HG02798 (cell line): ENCODE data around the gene TRAF5.
A peak's percentile ranks its signal among the peaks of the same experiment; 100 is the strongest.

ENCODE experiments used
- ATAC-seq: cut with Tn5 transposase; IDR thresholded peaks from one replicate; pipeline ENCODE4 v1.9.1; 2021; ENCODE audit warnings: mild to moderate bottlenecking; ENCODE audit not compliant: unreplicated experiment, poor library complexity

TRAF5 gene

GRCh38 chr1:211416246-211416627, 89.6 kb downstream of the TRAF5 start:
- peak; percentile 68 for ATAC-seq

DNA sequence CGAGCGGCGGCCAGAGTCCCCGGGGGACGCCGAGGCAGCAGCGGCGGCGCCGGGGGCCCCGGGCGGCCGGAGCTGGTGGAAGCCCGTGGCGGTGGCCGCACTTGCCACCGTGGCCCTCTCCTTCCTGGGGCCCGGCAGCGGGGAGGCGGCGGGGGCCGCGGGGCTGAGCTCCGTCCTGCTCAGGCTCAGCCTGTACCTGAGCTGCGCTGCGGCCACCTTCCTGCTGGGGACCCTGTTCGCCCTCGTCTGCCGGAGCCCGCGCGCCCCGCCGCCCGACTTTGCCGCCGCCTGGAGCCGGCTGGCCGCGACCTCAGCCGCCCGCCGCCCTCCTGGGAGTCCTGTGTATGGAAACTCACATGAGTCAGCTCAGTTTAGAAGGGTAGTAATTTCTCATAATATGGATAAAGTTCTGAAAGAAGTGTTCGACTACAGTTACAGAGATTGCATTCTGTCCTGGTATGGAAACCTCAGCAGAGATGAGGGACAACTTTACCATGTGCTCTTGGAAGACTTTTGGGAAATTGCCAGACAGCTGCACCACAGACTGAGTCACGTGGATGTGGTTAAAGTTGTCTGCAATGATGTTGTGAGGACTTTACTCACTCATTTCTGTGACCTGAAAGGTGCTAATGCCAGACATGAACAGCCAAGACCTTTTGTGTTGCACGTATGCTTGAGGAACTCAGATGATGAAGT, 90.1 kb downstream of the TRAF5 start:
- peak; percentile 64 for ATAC-seq

DNA sequence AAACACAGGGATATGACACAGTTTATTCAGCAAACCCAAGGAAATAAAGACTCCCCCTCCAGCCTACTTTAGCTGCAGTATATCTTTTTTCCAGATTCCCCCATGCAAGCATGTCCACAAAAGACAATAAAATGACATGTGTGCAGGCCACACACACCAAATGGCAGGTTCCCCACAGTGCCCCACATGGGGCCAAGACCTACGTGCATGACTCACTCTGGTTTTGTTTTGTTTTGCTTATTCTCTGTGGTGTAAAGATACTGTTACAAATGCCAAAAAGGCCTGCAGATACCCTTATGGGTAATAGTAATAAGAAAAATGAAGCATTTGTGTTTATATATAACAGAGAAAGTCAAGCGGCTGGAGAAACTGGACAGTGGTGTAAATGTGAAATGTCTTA, 93.8 kb downstream of the TRAF5 start:
- no peak for ATAC-seq

DNA sequence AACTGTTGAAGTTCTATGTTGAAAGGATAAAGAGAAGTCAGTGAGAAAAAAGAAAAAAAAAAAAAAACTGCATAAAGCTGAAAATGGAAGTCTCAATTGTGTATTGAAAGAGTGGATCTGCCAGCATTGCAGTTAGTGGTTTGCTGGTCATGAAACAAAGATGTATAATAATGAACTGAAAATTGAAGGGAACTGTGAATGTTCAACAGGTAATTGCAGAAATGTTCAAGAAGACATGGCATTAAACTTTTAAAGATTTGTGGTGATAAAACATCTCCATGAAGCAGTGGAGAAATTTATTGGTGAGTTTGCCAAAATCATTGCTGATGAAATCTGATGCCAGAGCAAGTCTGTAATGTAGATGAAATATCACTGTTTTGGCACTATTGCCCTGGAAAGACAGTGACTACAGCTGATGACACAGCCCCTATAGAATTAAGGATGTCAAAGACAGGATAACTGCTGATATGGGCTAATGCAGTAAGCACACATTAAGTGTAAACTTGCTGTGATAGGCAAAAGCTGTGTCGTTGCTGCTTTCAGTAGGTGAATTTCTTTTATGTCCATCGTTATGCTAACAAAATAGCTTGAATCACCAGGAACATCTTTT, 94.3 kb downstream of the TRAF5 start:
- ATAC-seq = no peak

DNA sequence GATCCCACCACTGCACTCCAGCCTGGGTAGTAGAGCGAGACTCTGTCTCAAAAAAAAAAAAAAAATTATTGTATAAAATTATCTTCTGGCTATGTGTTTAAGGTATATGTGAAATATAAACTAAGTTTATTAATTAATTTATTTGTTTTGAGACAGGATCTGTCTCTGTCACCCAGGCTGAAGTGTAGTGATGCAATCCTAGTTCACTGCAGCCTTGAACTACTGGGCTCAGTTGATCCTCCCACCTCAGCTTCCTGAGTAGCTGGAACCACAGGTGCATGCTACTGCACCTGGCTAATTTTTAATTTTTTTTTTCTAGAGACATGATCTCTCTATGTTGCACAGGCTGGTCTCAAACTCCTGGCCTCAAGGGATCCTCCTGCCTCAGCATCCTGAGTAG, 97.4 kb downstream of the TRAF5 start:
- no peak for ATAC-seq
